H1 (cell line): Measurements from ENCODE around the gene CACNA1G. TPM values are rescaled to one million over a fixed set of nuclear protein-coding genes. Genes with fewer than 3 reads are reported as not detected.

Source experiments
- E2F6 ChIP-seq: IDR thresholded peaks from 2 replicates; pipeline ENCODE4 v1.6.1; 2012; ENCODE audit warnings: inconsistent platforms
- FOSL1 ChIP-seq: IDR thresholded peaks from 2 replicates; pipeline ENCODE4 v1.6.1; 2011; ENCODE audit warnings: mild to moderate bottlenecking, low read depth, low read length, moderate library complexity; ENCODE audit not compliant: insufficient read depth
- NRF1 ChIP-seq: IDR thresholded peaks from 2 replicates; pipeline ENCODE4 v1.6.1; 2011; ENCODE audit warnings: mild to moderate bottlenecking, low read depth, low read length, improper control_type of control experiment
- SIX5 ChIP-seq: IDR thresholded peaks from 2 replicates; pipeline ENCODE4 v1.6.1; 2011; ENCODE audit warnings: mild to moderate bottlenecking, low read depth, low read length
- SRF ChIP-seq: IDR thresholded peaks from 2 replicates; pipeline ENCODE4 v1.6.1; 2011; ENCODE audit warnings: mild to moderate bottlenecking, low read depth, low read length, moderate library complexity
- TCF12 ChIP-seq: IDR thresholded peaks from 2 replicates; pipeline ENCODE4 v1.6.1; 2011; ENCODE audit warnings: low read depth, mild to moderate bottlenecking, low read length
- YY1 ChIP-seq: IDR thresholded peaks from 2 replicates; pipeline ENCODE4 v1.6.1; 2011; ENCODE audit warnings: low read depth, mild to moderate bottlenecking, low read length
- polyA plus RNA-seq, 7 experiments: library from polyadenylated mRNA; depleted of rRNA in 3 of 7; stranded (reverse) in 5 of 7; unstranded in 2 of 7; fragments of >200 nt in 5 of 7; fragments of 200-250 nt in 2 of 7; gene quantifications; 1 replicate in 5 of 7; 2 replicates in 1 of 7; 4 replicates in 1 of 7; pipeline versions ENCODE4 v1.2.1 to v1.2.3, GENCODE V29; 2011 to 2013; ENCODE audit warnings: missing spikeins in 2 of 7, mixed read lengths in 2 of 7
- total RNA-seq: library from RNA; stranded (reverse); fragmentation: NEBNext Ultra II Directional; extraction: Animal tissue kit (Norgen Biotek cat#: 25700); gene quantifications from 2 replicates; pipeline ENCODE4 v1.2.1, GENCODE V29; 2021
- TF ChIP-seq, protein P1 (sequence below): fragments of 300-600 bp; sonication (generic); IDR thresholded peaks from 2 replicates; pipeline ENCODE4 v1.7.1; 2012; ENCODE audit warnings: low read length, moderate library complexity, mild to moderate bottlenecking, inconsistent platforms; ENCODE audit not compliant: insufficient replicate concordance
- TF ChIP-seq, protein P2 (sequence below): IDR thresholded peaks from 2 replicates; pipeline ENCODE4 v1.6.1; 2012; ENCODE audit warnings: low read length, inconsistent platforms

CACNA1G gene
- total and polyA plus RNA-seq, 2 of the 8 experiments (the other 6 are each of a cell fraction or from before 2014, with no cell fraction given) = 2.9 to 4.9 TPM

GRCh38 chr17:50657054-50657453 is 96.5 kb downstream of the CACNA1G start (continued):
- TF ChIP-seq, protein P1, sequence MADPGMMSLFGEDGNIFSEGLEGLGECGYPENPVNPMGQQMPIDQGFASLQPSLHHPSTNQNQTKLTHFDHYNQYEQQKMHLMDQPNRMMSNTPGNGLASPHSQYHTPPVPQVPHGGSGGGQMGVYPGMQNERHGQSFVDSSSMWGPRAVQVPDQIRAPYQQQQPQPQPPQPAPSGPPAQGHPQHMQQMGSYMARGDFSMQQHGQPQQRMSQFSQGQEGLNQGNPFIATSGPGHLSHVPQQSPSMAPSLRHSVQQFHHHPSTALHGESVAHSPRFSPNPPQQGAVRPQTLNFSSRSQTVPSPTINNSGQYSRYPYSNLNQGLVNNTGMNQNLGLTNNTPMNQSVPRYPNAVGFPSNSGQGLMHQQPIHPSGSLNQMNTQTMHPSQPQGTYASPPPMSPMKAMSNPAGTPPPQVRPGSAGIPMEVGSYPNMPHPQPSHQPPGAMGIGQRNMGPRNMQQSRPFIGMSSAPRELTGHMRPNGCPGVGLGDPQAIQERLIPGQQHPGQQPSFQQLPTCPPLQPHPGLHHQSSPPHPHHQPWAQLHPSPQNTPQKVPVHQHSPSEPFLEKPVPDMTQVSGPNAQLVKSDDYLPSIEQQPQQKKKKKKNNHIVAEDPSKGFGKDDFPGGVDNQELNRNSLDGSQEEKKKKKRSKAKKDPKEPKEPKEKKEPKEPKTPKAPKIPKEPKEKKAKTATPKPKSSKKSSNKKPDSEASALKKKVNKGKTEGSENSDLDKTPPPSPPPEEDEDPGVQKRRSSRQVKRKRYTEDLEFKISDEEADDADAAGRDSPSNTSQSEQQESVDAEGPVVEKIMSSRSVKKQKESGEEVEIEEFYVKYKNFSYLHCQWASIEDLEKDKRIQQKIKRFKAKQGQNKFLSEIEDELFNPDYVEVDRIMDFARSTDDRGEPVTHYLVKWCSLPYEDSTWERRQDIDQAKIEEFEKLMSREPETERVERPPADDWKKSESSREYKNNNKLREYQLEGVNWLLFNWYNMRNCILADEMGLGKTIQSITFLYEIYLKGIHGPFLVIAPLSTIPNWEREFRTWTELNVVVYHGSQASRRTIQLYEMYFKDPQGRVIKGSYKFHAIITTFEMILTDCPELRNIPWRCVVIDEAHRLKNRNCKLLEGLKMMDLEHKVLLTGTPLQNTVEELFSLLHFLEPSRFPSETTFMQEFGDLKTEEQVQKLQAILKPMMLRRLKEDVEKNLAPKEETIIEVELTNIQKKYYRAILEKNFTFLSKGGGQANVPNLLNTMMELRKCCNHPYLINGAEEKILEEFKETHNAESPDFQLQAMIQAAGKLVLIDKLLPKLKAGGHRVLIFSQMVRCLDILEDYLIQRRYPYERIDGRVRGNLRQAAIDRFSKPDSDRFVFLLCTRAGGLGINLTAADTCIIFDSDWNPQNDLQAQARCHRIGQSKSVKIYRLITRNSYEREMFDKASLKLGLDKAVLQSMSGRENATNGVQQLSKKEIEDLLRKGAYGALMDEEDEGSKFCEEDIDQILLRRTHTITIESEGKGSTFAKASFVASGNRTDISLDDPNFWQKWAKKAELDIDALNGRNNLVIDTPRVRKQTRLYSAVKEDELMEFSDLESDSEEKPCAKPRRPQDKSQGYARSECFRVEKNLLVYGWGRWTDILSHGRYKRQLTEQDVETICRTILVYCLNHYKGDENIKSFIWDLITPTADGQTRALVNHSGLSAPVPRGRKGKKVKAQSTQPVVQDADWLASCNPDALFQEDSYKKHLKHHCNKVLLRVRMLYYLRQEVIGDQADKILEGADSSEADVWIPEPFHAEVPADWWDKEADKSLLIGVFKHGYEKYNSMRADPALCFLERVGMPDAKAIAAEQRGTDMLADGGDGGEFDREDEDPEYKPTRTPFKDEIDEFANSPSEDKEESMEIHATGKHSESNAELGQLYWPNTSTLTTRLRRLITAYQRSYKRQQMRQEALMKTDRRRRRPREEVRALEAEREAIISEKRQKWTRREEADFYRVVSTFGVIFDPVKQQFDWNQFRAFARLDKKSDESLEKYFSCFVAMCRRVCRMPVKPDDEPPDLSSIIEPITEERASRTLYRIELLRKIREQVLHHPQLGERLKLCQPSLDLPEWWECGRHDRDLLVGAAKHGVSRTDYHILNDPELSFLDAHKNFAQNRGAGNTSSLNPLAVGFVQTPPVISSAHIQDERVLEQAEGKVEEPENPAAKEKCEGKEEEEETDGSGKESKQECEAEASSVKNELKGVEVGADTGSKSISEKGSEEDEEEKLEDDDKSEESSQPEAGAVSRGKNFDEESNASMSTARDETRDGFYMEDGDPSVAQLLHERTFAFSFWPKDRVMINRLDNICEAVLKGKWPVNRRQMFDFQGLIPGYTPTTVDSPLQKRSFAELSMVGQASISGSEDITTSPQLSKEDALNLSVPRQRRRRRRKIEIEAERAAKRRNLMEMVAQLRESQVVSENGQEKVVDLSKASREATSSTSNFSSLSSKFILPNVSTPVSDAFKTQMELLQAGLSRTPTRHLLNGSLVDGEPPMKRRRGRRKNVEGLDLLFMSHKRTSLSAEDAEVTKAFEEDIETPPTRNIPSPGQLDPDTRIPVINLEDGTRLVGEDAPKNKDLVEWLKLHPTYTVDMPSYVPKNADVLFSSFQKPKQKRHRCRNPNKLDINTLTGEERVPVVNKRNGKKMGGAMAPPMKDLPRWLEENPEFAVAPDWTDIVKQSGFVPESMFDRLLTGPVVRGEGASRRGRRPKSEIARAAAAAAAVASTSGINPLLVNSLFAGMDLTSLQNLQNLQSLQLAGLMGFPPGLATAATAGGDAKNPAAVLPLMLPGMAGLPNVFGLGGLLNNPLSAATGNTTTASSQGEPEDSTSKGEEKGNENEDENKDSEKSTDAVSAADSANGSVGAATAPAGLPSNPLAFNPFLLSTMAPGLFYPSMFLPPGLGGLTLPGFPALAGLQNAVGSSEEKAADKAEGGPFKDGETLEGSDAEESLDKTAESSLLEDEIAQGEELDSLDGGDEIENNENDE = no peak
- TF ChIP-seq, protein P2, sequence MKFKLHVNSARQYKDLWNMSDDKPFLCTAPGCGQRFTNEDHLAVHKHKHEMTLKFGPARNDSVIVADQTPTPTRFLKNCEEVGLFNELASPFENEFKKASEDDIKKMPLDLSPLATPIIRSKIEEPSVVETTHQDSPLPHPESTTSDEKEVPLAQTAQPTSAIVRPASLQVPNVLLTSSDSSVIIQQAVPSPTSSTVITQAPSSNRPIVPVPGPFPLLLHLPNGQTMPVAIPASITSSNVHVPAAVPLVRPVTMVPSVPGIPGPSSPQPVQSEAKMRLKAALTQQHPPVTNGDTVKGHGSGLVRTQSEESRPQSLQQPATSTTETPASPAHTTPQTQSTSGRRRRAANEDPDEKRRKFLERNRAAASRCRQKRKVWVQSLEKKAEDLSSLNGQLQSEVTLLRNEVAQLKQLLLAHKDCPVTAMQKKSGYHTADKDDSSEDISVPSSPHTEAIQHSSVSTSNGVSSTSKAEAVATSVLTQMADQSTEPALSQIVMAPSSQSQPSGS = no peak
- TF ChIP-seq YY1 = no peak
- TF ChIP-seq FOSL1 = no peak
- TF ChIP-seq E2F6 = no peak
- TF ChIP-seq SIX5 = no peak
- no peak for TF ChIP-seq NRF1
- TF ChIP-seq SRF = no peak
- TF ChIP-seq TCF12 = no peak
